Stimulated activated CD8-positive, alpha-beta memory T cell treated with anti-CD3 and anti-CD28 coated beads, Interleukin-12 subunit alpha, Interleukin-12 subunit beta, amount 100 ng/mL, for 24 hours (primary cell): ENCODE results near the gene SELE.
"Not testable (repeated sequence)": the region's sequence is repeated elsewhere in the genome, so short reads cannot be mapped to it uniquely, and the experiment has no call there.

ENCODE experiments used
- DNase-seq: peaks from one replicate; pipeline ENCODE4 v3.0.0-alpha.2; 2020; ENCODE audit errors: extremely low read depth

SELE gene

GRCh38 chr1:169683661-169684060 lies 50.2 kb downstream of the SELE start:
- no peak for DNase-seq

GRCh38 chr1:169683168-169683567 lies 50.7 kb downstream of the SELE start:
- not testable (repeated sequence) for DNase-seq

- no peak for DNase-seq
Measured at GRCh38 chr1:169682071-169682470, 51.8 kb downstream of the SELE start.

GRCh38 chr1:169681140-169681539 lies 52.7 kb downstream of the SELE start:
- no peak for DNase-seq

- no peak for DNase-seq
Measured at GRCh38 chr1:169680377-169681019, 53.4 kb downstream of the SELE start.

GRCh38 chr1:169679692-169680091 lies 54.2 kb downstream of the SELE start:
- no peak for DNase-seq

- DNase-seq: no peak
Measured at GRCh38 chr1:169676001-169676400, 57.9 kb downstream of the SELE start.
